Cardiac fibroblast (primary cell): ENCODE measurements around the gene CRADD.

ENCODE experiments used
- DNase-seq, 2 donors: peaks; one replicate each; pipeline versions ENCODE4 v3.0.0 to v3.0.0-alpha.2; 2010; ENCODE audit warnings: low read depth in 2 of 2
- H3K4me3 ChIP-seq, 2 donors: replicated peaks in 1 of 2; 1 replicate in 1 of 2; 2 replicates in 1 of 2; pipeline ENCODE4 v1.5.1; 2011; ENCODE audit warnings: low read depth in 2 of 2, low read length in 2 of 2, mild to moderate bottlenecking in 2 of 2, moderate library complexity in 1 of 2
- CTCF ChIP-seq: IDR thresholded peaks from one replicate; pipeline ENCODE4 v1.5.1; 2011; ENCODE audit warnings: low read depth, mild to moderate bottlenecking, low read length, inconsistent platforms

Gene CRADD

GRCh38 chr12:93743999-93744689 is 67.0 kb downstream of the CRADD start:
- TF ChIP-seq CTCF: no peak
- no peak for DNase-seq
- H3K4me3 ChIP-seq: no peak overlapping the region

- TF ChIP-seq CTCF: no peak
- H3K4me3 ChIP-seq: no peak overlapping the region
- no peak for DNase-seq
Measured at GRCh38 chr12:93745286-93745685, 68.1 kb downstream of the CRADD start.

GRCh38 chr12:93746572-93747168 is 69.5 kb downstream of the CRADD start:
- TF ChIP-seq CTCF: no peak
- no peak overlapping the region for H3K4me3 ChIP-seq
- peak in 1 of 2 donors; percentile 12 for DNase-seq

- DNase-seq: no peak
- H3K4me3 ChIP-seq: no peak overlapping the region
- no peak for TF ChIP-seq CTCF
Measured at GRCh38 chr12:93748672-93749383, 71.7 kb downstream of the CRADD start.

GRCh38 chr12:93749515-93749914 is 72.3 kb downstream of the CRADD start:
- TF ChIP-seq CTCF: no peak
- DNase-seq: no peak
- no peak overlapping the region for H3K4me3 ChIP-seq

GRCh38 chr12:93750056-93750455 is 72.9 kb downstream of the CRADD start:
- DNase-seq: no peak
- TF ChIP-seq CTCF: no peak

More at GRCh38 chr12:93750056-93750455, 72.9 kb downstream of the CRADD start:
- no peak overlapping the region for H3K4me3 ChIP-seq
